Renal cortical epithelial cell (primary cell): Measurements from ENCODE around the gene EPB41L2. TPM values are rescaled to one million over a fixed set of nuclear protein-coding genes. Genes with fewer than 3 reads are reported as not detected.

Experiments used
- DNase-seq: peaks from one replicate; pipeline ENCODE4 v3.0.0-alpha.2; 2011; ENCODE audit warnings: low read depth
- total RNA-seq: library from RNA; depleted of rRNA; stranded (reverse); fragments of >200 nt; gene quantifications from 2 replicates; pipeline ENCODE4 v1.2.3, GENCODE V29; 2014

EPB41L2 gene
- total RNA-seq, 1 donor from 2014 or later, result 78.7 TPM

DNA sequence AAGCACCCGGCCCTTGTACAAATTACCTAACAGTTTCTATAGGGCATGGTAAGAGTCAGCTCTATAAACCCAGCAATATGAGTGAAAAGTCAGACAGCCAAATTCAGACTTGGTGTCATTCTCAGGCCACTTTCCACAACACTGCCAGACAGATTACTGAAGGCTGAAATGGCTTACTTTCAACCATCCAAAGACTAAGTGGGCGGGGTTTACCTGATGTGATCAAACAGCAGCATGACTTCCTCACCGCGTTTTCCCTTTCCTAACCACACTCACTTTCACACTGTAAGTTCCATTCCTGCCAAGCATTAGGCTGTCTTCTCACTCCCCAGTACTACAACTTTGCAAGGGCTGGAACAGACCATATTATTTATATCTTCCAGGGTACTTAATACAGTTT, 149.9 kb downstream of the EPB41L2 start:
- DNase-seq, result peak; percentile 13

DNA sequence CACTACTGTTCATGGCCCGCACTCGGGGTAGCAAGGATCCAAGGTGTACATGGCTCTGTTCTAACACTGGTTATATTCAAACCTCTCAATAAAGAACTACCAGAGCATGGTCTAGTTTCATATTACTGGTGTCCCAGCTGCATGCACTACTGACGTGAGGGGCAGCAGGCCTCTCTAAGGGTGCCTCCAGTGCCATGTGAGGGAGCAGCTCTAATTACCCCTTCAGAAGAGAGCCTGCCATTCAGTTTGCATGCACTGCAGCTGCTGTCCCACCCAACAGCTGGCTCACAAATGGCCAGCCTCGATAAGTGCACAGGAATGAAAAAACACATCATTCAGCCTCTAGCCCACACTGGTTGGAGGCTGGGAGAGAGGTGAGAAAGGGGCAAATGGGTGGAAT, 150.6 kb downstream of the EPB41L2 start:
- DNase-seq, result no peak

DNA sequence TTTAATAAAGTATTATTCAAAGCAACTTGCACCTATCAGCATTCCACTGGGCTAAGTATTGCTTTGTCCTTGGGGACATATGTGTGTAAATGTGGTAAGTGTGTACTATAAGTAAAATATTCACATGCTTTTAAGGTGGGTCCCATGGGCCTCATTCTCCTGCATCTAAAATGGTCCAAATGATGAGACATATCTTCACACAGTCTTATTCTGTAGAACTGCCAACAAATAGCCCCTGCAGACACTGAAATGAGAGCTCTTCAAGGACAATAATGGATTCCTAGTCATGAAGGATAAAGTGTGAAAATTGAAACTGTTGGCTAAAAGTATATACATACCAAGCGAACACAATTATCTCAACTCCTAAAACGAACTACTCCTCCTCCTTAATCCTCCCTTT, 154.1 kb downstream of the EPB41L2 start:
- DNase-seq, result no peak

DNA sequence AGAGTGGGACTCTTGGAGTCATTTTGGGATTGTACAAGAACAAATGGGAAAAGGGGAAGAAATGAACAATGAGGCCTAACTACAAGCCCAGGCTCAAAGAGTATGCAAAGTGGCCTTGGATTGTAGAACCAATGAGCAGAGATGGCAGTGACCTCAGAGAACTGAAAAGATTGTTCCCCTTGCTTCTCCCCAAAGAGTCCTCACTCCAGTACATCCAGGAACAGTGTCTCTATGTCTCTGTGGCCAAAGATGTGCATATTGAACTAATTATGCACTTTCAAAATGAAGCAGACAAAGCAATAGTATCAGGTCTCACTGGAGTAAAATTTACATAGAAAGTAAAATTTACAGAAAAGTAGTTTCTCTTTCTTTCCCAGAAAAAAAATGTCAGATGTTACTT, 154.9 kb downstream of the EPB41L2 start:
- DNase-seq, result no peak

DNA sequence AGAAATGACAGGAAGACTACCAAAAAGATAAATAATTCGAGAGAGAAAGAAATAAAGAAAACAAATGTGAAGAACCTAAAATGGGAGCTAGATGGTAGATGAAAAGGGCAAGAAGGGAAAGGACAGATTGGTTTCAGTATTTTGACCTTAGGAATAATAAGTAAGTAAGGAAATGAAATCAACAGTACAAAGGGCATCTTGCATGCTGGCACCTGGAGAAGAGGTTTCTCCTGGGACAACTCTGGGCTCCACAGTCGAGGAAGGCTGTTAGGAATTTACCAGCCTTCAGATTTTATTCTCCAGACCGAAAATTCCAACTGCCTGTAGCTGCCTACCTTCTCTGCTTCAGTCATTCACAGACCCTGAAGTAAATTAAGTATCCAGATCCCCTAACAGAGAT, 155.4 kb downstream of the EPB41L2 start:
- DNase-seq, result no peak

DNA sequence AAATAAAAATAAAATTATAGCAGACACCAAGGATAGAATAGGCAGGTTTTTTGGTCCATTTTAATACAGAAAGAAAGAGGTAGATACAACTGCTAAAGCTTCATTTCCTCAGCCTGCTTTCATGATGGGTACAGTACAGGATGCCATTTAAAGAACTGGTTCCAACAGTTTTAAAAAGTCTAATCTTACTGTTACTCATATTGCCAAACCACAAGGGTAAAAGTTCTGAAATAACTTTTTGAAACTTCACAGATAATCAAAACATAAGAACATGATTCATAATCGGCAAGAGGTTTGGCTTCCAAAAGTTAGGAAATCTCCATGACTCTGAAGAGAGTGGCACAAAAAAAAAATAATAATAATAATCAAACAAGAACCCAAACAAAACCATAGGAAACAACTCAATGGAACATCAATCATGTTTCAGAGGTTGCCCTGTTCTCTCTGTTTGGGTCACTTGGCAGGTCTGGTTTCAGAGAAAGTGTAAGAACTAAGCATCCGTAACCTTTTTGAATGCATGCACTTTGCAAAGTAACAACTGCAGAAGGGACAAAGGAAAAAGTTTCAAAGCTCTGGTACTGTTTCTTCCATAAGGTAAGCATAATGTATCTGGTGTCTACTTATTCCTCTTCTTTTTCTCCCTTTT, 156.2 kb downstream of the EPB41L2 start:
- DNase-seq, result no peak

DNA sequence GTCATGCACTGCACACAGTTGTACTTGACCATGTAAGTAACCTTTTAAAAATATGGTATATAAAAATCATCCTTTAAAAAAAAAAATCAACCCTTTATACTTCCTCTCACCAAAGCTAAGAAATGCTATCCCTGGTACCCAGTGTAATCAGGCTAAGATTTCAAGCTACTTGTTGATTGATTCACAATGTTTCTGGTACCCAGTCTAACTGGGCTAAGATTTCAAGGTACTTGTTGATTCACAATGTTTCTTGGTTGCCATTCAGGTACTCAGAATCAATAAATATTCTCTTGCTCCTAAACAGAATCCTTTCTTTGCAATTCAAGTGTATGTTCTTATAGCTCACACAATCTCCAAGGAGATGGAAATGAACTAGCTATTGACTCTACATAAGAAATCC, 159.4 kb downstream of the EPB41L2 start:
- no peak for DNase-seq

DNA sequence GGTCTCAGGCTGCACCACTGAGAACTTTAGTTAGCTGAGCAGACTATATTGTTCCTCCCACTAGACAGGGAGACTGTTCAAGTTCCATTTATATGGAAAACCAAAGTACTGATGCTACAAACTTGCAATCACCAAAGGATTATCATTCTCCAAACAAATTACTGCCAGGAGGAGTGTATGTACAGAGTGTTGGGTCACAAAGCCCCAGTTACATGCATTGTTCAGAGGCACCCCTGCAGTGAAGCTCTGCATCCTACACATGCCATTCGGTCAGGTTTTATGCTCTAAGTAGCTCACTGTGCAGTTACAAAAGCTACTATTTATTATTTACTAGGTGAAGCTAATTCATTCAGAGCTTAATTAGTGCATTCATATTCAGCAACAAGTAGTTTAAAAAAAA, 160.0 kb downstream of the EPB41L2 start:
- DNase-seq, result no peak

DNA sequence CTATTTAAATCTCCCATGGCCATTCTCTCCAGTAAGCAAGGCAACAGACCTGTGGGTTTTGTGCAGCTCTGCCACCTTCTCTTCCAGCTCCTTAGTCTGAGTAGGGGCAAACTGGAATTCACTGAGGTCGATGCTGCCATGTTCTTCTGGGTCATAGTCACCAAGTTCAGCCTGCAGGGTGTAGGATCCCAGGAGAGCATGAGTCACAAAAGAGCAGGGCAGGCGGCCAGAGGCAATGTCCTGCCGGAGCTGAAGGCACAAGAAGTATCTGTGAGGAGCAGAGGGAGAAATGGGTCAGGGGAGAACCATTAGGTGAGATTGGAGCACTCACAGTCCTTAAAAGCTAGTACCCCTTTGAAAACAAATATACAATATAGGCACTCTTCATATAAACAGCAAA, 162.1 kb downstream of the EPB41L2 start:
- DNase-seq, result peak; percentile 69

DNA sequence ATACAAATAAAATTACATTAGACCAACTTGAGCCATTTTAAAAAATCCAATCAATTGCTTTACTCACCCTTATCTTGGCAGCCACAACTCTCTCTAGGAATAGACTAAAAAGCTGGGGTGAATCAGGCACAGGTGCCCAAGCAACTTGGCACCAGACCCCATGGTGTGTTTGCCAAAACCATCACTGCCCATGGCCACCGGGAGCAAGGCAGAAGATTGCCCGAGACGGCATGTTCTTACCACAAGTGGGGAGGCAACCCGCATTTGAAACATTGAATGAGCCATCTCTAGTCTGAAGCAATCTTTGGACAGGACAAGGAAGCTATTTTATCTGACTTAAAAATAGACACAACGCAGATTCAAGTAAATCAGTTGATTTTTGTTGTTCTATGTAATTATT, 166.8 kb downstream of the EPB41L2 start:
- no peak for DNase-seq

DNA sequence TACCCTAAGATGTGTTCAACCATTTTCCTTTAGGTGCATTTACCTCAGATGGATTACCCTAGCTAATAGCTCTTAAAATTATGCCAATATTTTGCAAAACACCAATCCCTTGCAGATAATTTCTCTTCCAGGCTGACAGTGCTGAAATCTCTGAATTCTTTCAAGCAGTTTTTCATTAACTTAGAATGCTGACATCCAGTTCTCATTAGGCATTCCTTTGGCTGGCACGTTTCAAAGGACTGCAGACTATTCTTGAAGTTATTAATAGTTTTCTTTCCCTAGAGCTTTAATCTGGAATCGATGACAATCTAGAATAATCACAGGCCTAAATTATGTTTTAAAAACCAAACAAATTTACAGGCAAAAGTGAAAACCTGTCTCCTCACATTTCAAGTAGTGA, 167.5 kb downstream of the EPB41L2 start:
- peak; percentile 15 for DNase-seq

DNA sequence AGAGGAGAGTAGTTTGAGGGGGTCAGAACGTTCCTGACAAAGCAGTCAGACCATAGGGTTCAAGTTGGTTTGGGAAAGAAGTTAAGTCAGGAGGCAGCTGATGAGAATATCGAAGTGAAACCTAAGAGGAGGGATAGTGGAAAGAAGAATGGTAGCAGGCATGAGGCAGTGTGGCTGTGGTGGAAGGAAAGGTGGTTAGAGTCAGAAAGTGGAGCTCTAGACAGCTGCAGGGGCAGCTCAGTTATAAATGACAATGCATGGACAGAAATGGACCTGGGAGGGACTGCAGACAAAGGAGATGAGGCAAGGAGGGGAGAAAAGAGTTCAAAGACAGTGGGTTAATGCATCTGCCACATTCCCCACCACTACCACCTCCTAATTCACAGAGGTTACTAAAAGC, 169.3 kb downstream of the EPB41L2 start:
- no peak for DNase-seq

DNA sequence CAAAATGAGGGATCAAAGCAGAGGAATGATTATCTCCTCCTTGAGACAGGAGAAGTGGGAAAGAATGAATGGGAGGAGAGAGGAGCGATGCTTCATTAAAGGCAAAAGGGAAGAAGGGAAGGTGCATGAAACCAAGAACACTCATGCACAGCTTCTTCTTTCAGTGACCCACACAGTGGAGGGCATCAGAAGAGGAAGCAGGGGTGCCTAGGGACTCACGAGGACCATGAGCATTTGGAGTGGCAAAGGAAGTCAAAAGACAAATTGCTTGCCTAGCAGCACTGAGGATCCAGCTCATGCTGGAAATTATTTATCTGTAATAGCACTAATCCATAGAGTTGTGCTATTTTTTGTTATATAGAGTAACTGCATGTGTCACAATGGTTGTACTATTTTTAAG, 169.8 kb downstream of the EPB41L2 start:
- DNase-seq, result no peak

DNA sequence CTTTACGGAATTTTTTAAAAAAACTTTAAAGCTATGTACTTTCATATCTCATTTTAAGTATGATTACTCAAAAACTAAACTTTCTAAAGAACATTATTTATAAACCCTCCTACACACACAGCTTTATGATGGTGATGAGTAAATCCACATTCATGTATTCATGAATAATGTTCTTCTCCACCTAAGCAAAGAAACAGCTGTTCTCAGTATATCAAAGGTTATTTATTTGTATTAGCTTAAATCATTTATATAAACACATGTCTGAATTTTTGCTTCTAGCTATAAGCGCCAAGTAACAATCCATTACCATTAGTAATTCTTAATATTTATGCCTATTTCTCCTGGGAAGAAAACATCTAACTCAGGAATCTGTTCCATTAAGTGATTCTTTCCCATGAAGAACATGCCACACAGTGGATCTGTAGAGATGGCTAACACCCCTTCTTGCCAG, 172.5 kb downstream of the EPB41L2 start:
- DNase-seq, result no peak

DNA sequence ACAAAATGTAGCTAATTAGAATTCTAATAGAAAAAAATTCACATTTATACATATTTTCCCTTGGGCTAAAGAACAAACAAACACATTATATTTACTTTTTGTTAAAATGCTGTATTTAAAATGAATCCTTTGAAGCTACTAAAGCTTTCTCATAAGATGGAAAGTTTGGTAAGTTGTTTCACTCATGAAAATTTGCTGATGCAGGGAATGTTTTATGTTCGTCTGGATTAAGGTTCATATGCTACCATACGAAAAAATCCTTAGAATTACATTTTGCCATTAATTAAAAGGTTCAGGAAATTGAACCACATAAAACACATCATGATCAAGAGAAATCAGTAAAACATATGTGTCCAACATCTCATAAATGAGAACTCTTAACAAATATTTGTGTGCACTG, 173.6 kb downstream of the EPB41L2 start:
- DNase-seq, result no peak

DNA sequence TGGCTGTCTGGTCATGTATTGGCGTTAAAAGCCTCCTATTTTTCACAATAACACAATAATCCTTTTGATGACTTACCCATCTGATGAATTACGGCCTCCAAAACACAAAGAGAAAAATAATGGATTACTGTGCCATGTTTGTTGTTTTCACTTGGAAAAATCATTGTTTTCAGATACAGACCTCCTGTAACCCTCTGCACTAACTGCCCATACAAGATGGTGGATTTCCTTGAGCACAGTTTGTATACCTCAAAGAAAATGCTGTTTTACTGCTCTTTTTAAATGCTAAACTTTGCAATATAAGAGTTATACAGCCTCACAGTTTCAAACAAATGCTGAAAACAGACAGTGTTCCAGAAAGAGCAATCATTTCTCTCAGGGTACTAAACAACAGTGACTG, 174.8 kb downstream of the EPB41L2 start:
- no peak for DNase-seq

DNA sequence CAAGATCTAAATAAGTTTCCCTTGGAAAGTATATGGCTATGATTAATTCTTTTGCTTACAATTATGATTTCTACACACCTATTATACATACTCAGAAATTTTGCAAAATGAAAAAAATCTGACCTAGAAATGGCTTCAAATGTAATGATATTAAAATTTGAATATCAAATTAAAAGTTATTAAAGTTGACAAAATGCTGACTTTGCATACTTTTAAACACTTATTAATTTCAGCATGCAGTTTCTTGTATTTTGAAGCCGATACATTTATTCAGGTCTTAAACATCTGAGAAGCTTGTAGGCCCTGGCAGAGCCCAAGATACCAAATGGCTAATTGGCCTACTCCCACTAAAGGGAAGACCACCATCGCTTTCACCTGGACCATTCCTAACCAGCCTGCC, 176.1 kb downstream of the EPB41L2 start:
- DNase-seq, result no peak

DNA sequence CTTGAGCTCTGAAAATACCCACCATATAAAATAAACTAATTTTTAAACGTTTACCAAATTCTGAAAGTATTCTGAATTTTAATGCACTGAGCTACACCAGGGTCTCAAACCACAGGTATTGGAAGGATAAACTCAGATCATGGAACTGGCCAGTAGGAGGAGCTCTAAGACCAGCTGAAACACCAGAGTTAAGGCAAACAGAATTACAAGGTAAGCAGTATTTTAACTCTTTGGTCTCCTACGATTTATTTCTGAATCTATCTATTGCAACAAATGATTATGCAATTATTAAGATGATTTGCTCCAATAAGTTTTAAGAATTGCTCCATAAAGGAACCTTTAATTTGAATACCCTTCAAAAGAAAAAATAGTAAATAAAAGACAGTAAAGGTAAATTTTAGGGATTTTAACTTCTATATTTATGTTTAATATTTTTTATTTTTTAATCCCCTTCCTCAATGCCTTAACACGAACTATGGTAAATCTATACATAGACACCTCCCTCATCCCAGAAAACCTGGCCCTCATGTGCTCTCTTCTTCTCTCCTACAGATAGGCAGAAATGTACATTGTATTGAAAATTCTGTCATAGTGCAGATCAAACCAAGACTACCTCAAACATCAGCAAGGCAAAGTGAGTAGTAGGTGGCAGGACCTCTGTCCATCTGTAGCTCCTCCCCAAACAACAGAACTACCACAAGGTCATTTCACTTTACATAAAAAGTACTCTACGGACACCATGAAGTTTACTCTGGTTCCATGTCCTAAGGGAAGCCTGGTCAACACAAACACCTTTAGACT, 177.5 kb downstream of the EPB41L2 start:
- DNase-seq, result peak; percentile 76

DNA sequence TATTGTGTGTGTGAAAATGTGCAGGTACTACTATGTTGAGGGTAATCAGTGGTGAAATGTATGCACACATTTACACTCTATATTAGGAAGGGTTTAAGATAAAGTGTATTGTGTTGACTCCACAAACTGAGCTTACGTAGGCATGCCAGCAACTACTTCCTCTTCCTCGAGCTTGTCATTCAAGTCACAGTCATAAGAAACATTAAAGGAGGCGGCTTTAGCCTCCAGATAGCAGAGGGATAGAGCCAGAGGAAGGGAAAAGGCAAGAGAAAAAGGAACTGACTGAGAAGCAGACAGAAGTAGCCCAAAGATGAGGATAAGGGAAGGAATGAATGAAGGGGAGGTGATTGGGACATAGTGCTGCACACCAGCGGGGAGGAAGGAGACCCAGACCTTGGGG, 180.7 kb downstream of the EPB41L2 start:
- DNase-seq, result no peak

DNA sequence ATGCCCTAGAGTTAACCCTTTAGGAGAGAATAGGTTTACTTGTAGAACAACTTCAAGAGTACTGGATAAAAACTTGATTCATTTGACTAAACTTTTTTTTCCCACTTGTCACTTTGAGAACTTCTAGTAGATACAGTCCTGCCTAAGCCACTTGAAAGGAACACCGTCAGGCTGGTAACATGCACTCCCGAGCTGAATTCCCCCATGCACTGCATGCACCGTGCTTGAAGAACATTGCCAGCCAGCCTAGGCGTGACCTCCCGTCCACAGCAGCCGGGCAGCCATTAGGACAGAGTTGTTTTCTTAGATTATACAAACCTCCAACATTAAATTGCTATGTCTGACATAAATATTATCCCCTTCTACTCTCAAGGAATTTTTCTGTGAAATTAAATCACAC, 183.2 kb downstream of the EPB41L2 start:
- no peak for DNase-seq

DNA sequence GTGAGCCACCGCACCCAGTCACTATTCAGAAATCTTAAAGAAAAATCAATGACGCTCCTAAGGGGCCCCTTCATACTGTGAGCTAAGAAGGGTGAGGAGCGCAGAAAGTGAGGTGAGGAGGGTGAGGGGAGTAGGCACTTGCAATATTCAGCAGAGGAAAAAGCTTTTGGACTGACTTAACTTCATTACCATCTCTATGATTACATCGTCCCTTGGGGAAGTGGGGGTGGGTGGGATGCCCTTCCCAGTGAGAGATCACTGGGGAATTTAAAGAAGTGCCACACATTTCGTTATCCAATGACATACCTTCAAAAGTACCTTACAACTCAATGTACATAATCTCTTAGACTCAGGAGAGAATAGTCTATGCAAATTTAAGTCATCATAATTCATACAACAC, 189.3 kb downstream of the EPB41L2 start:
- no peak for DNase-seq

DNA sequence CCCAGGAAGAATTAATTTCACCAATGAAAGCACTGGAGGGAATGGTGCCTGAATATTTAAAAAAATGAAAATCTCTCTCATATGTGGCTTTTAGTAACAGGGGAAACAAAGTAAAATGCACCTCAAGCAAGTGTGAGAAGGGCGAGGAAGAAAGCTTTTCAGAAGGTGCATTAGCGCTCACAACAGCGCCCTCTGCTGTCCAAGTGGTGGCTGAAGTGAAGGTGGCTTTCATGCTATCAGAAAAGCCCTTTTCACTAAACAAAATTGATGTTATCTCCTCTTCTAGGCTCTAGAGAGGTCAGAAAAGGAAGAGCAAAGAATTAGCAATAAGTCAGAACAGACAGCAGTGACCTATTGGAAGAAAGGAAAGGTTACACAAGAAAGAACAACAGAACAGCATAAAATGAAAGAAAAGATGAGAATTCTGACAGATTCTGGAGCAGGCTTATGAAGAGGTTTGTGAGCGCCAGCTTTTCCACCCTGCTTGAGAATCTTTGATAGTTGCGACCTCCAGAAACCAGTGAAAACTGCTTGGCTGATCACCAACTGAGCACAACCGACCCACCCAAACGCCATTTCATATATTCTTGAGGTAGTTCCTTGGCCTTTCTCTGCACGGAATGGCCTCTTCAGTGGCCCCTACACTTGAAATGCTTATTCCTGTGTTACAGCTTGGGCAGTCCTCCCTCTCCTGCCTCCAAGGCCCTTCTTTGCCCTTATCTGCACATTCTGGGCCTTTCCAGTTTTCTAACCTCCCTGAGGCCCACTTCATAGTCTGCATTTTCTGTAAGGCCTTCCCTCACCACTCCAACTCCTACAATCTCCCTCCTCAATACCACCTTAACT, 190.6 kb downstream of the EPB41L2 start:
- DNase-seq, result peak; percentile 39
